OCI-LY1 (cell line): ENCODE measurements around the gene ASPDH.

Experiments
- H2AFZ ChIP-seq: fragments of 200-600 bp; sonication (generic), shearing (Covaris generic); 2 replicates; pipeline ENCODE4 v1.6.0; 2014; ENCODE audit warnings: antibody characterized with exemption, mild to moderate bottlenecking, low read length
- H3F3A ChIP-seq: fragments of 200-600 bp; sonication (generic), shearing (Covaris generic); 2 replicates; pipeline ENCODE4 v1.6.0; 2014; ENCODE audit warnings: mild to moderate bottlenecking, antibody characterized with exemption, low read length, moderate library complexity; ENCODE audit not compliant: insufficient read depth
- H3K27ac ChIP-seq: fragments of 200-600 bp; sonication (generic); 2 replicates; pipeline ENCODE4 v1.5.1; 2014; ENCODE audit warnings: low read length, mixed run types, mild to moderate bottlenecking, low read depth; ENCODE audit not compliant: poor library complexity, severe bottlenecking
- H3K27me3 ChIP-seq: fragments of 200-600 bp; sonication (generic); 2 replicates; pipeline ENCODE4 v1.6.0; 2014; ENCODE audit warnings: antibody characterized with exemption, mild to moderate bottlenecking, low read length, moderate library complexity; ENCODE audit not compliant: insufficient read depth
- H3K36me3 ChIP-seq: fragments of 200-600 bp; sonication (generic); 2 replicates; pipeline ENCODE4 v1.6.1; 2014; ENCODE audit warnings: mild to moderate bottlenecking, antibody characterized with exemption, low read length, moderate library complexity, mixed read lengths; ENCODE audit not compliant: insufficient read depth
- H3K4me1 ChIP-seq: fragments of 200-600 bp; sonication (generic); 2 replicates; pipeline ENCODE4 v1.5.1; 2014; ENCODE audit warnings: mild to moderate bottlenecking, low read length, moderate library complexity; ENCODE audit not compliant: insufficient read depth, severe bottlenecking
- H3K4me2 ChIP-seq: fragments of 200-600 bp; sonication (generic), shearing (Covaris generic); 2 replicates; pipeline ENCODE4 v1.6.1; 2014; ENCODE audit warnings: low read length
- H3K4me3 ChIP-seq: fragments of 200-600 bp; sonication (generic); 2 replicates; pipeline ENCODE4 v1.5.1; 2014; ENCODE audit warnings: low read length, low read depth, mild to moderate bottlenecking, mixed read lengths; ENCODE audit not compliant: poor library complexity, severe bottlenecking
- H3K79me2 ChIP-seq: fragments of 200-600 bp; shearing (Covaris generic); 2 replicates; pipeline ENCODE4 v1.6.1; 2016; ENCODE audit warnings: mixed run types, low read length, mixed read lengths; ENCODE audit not compliant: insufficient read depth
- H3K9ac ChIP-seq: fragments of 200-600 bp; sonication (generic), shearing (Covaris generic); 2 replicates; pipeline ENCODE4 v1.6.1; 2014; ENCODE audit warnings: mild to moderate bottlenecking, low read length, mixed read lengths
- H3K9me2 ChIP-seq: fragments of 200-600 bp; sonication (generic), shearing (Covaris generic); 2 replicates; pipeline ENCODE4 v1.6.1; 2014; ENCODE audit warnings: low read depth, mild to moderate bottlenecking, low read length, mixed read lengths
- H3K9me3 ChIP-seq: fragments of 200-600 bp; shearing (Covaris generic); 2 replicates; pipeline ENCODE4 v1.6.1; 2014; ENCODE audit warnings: low read length, mixed read lengths
- H4K20me1 ChIP-seq: fragments of 200-600 bp; sonication (generic), shearing (Covaris generic); 2 replicates; pipeline ENCODE4 v1.6.0; 2016; ENCODE audit warnings: mild to moderate bottlenecking, low read length; ENCODE audit not compliant: insufficient read depth
- CTCF ChIP-seq: fragments of 200-600 bp; sonication (generic), shearing (Covaris generic); IDR thresholded peaks from 2 replicates; pipeline ENCODE4 v1.5.1; 2017; ENCODE audit warnings: mild to moderate bottlenecking, antibody characterized with exemption, low read length, moderate library complexity, mixed read lengths
- EZH2 ChIP-seq: fragments of 200-600 bp; sonication (generic), shearing (Covaris generic); IDR thresholded peaks from 2 replicates; pipeline ENCODE4 v1.8.0; 2017; ENCODE audit warnings: borderline replicate concordance, mixed run types, mild to moderate bottlenecking, antibody characterized with exemption, low read length, moderate library complexity, mixed read lengths

ASPDH gene

GRCh38 chr19:50550594-50550966, 36.9 kb upstream of the ASPDH start:
- Histone ChIP-seq H3K4me1 (no peaks in the 10 kb centered on the region), H3K27ac (no peak overlapping the region), H2AFZ (no peak overlapping the region), H3K36me3 (no peaks in the 10 kb centered on the region), H3K4me2 (no peak overlapping the region), H3K9ac (no peak overlapping the region), H3K4me3 (no peak overlapping the region), H3K9me3 (no peaks in the 10 kb centered on the region), H3K27me3 (peaks cover 4% of the 10 kb centered on the region; the same call in 1 of the 2 replicates), H3K79me2 (no peaks in the 10 kb centered on the region), H3F3A (no peaks in the 10 kb centered on the region), H4K20me1 (no peaks in the 10 kb centered on the region), H3K9me2 (no peaks in the 10 kb centered on the region)
- TF ChIP-seq CTCF (no peak), EZH2 (no peak)

GRCh38 chr19:50549927-50550593, 36.3 kb upstream of the ASPDH start:
- no peak overlapping the region for H3K4me2 ChIP-seq

DNA sequence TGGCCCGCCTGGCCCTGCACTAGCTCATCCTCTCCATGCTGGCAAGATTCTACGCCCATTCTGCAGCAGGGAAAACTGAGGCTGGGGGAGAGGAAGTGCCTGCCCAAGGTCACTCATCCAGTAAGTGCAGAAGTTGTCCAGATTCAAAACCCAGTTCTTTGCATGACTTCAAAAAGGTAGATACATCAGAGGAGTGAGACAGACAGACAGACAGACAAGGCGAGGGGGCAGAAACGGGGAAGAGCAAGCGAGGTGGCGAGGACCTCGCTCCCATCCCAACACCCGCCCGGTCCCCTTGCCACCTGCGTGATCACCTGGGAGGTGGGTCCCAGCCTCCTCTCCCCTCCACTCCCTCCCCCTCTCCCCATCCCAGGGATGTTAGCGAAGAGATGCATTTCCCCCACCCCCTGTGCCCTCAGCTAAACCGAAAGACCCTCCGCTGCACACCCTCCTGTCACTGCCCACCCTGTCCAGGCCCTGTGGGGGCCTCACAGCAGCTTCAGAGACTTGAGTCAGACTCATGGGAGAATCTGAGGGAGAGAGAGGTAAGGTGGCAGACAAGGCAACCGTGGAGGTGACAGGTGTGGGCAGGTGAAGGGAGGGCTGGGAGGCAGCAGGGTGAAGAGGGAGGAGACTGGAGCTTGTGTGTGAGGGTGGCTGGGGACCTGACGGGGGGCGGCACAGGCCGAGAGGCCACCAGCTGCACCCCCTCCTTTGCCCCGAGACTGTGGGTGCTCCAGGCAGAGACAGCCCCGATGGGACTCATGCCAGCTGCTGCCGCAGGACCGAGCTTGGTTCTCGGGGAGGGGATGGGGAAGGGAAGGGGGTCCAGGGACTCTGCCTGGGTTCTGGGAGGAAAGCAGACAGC, 35.6 kb upstream of the ASPDH start:
- Histone ChIP-seq H3K4me2 (no peak overlapping the region), H3K9me2 (no peaks in the 10 kb centered on the region), H3K79me2 (no peaks in the 10 kb centered on the region), H3K27ac (no peak overlapping the region), H4K20me1 (no peaks in the 10 kb centered on the region), H3K4me3 (no peak overlapping the region), H3K36me3 (no peaks in the 10 kb centered on the region), H3K9ac (no peak overlapping the region), H3K4me1 (no peaks in the 10 kb centered on the region), H3K9me3 (no peaks in the 10 kb centered on the region), H3F3A (no peaks in the 10 kb centered on the region), H2AFZ (no peak overlapping the region), H3K27me3 (peaks cover 4% of the 10 kb centered on the region; the same call in 1 of the 2 replicates)
- TF ChIP-seq EZH2 = no peak
- no peak for TF ChIP-seq CTCF

More at GRCh38 chr19:50549927-50550593, 36.3 kb upstream of the ASPDH start:
- TF ChIP-seq EZH2 (no peak), CTCF (no peak)
- no peak overlapping the region for H2AFZ ChIP-seq
- H4K20me1 ChIP-seq = no peaks in the 10 kb centered on the region
- H3K36me3 ChIP-seq = no peaks in the 10 kb centered on the region
- H3K9ac ChIP-seq = no peak overlapping the region
- no peaks in the 10 kb centered on the region for H3F3A ChIP-seq
- H3K27me3 ChIP-seq = peaks cover 4% of the 10 kb centered on the region; the same call in 1 of the 2 replicates
- no peaks in the 10 kb centered on the region for H3K9me2 ChIP-seq
- no peak overlapping the region for H3K4me3 ChIP-seq
- no peak overlapping the region for H3K27ac ChIP-seq
- H3K9me3 ChIP-seq = no peaks in the 10 kb centered on the region
- H3K4me1 ChIP-seq = no peaks in the 10 kb centered on the region
- no peaks in the 10 kb centered on the region for H3K79me2 ChIP-seq
